ENCODE results near the gene LARP4B.

- no peak for TF ChIP-seq POLR2AphosphoS5 (IDR thresholded peaks at IDR 0.05)
- no peak for TF ChIP-seq EP300 (IDR thresholded peaks at IDR 0.05)
- no peak for TF ChIP-seq POLR2A (IDR thresholded peaks at IDR 0.05)
These were observed 30.8 kb upstream of the LARP4B start for GRCh38 chr10:962342-962741.

All from gastroesophageal sphincter (tissue), 2 donors.